Putamen (tissue), 1 donor: ENCODE measurements around the gene POLDIP2.

Source experiments
- DNase-seq: peaks from one replicate; pipeline ENCODE4 v3.0.0-alpha.2; 2016; ENCODE audit warnings: low spot score

POLDIP2 gene

DNA sequence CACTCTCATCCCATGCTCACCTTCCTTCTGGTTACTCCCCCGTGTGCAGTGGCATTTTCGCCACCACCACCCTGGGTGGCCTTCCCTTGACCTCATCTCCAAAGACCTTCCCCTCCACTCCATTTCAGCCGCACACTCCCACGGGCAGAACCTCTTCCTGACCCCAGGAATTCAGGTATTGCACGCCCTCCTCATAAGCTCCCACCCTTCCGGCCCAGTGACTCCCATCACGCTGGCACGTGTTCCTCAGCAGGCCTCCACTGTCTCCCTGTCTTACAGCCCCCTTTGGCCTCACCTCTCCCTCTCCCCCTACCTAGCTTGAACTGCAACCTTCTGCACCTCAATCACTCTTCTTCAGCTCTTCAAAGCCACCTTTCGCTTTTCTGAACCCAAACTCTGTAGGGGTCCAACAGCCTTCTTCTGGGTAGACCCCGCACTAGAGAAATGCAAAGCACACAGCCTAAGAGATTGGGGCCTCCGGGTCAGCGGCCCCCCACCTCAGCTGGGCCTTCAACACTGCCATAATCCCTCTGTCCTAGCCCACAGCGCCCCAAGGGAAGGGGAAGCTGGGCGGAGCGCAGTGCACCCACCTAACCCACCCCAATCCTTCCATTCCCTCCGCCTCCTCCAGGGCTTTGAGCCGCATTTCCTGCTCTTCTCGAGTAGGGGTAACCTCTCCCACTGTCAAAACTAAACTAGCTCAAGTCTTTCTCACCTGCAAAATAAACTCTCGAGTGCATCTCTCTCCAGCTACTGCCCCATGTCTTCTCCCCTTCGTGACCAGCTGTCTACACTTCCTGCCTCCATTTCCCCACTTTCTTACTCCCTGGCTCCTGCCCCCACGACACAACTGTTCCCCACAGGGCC is 40.0 kb downstream of the POLDIP2 start:
- DNase-seq = no peak

- no peak for DNase-seq
These were observed 41.3 kb downstream of the POLDIP2 start for GRCh38 chr17:28315846-28316705.

DNA sequence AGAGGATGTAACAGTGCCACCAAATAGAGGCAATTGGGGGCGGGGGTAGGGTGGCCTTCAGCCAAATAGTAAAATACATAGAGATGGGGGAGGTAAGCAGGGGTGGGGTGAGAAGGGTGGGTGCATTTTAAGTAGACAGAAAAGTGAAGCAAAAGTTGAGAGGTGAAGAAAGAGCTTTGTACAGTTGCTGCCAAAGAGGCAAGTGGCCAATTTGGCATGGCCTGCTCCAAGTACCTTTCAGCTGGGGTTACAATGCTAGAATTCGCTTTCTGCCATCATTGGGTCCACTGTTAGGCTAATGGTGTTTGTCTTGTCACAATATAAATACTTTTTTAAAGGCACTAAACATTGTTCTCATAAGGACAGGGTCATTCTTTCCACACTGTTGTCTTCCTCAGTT is 43.5 kb downstream of the POLDIP2 start:
- DNase-seq = no peak

GRCh38 chr17:28306954-28307401 is 50.3 kb downstream of the POLDIP2 start:
- no peak for DNase-seq

- no peak for DNase-seq
These were observed 58.9 kb downstream of the POLDIP2 start for GRCh38 chr17:28298449-28298848.
